Measurements from ENCODE around the gene FCHSD1.

FCHSD1 gene

GRCh38 chr5:141650851-141651727, at the start of gene FCHSD1:
Gene FCHSD1 (minus strand): TSS chr5:141651418. CDS start chr5:141651368, 50 bp downstream.
- DNase-seq, result peak; percentile 60 to 69 (median 66)

DNA sequence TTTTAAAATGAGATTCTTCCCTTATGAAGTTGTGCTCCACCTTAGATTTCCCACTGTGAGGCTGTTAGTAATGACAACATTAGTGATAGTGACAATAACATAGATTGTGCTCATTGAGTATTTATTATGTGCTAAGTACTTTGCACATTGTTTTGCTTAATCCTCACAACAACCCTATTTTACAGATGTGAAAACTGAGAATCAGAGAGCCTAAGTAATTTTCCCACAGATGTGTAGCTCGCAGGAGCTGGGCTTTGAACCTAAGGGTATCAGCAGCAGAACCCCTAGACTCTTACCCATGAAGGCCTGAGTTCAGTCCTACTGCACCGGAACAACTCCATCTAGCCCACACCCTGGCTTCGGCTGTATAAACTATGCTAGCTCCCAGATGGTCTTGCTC, 46.4 kb upstream of the FCHSD1 start:
- DNase-seq, result no peak

- no peak for DNase-seq
Observed at GRCh38 chr5:141696431-141696830, 45.2 kb upstream of the FCHSD1 start.

GRCh38 chr5:141695627-141696215, 44.5 kb upstream of the FCHSD1 start:
- no peak for DNase-seq

- no peak for DNase-seq
Observed at GRCh38 chr5:141694479-141694878, 43.3 kb upstream of the FCHSD1 start.

- peak; percentile 49 to 57 (median 54) for DNase-seq
Observed at GRCh38 chr5:141692919-141693725, 41.9 kb upstream of the FCHSD1 start.

GRCh38 chr5:141692533-141692888, 41.3 kb upstream of the FCHSD1 start:
- no peak for DNase-seq

GRCh38 chr5:141691867-141692532, 40.8 kb upstream of the FCHSD1 start:
- DNase-seq, result peak; percentile 61 to 82 (median 76)

- no peak for DNase-seq
Observed at GRCh38 chr5:141691286-141691866, 40.2 kb upstream of the FCHSD1 start.

DNA sequence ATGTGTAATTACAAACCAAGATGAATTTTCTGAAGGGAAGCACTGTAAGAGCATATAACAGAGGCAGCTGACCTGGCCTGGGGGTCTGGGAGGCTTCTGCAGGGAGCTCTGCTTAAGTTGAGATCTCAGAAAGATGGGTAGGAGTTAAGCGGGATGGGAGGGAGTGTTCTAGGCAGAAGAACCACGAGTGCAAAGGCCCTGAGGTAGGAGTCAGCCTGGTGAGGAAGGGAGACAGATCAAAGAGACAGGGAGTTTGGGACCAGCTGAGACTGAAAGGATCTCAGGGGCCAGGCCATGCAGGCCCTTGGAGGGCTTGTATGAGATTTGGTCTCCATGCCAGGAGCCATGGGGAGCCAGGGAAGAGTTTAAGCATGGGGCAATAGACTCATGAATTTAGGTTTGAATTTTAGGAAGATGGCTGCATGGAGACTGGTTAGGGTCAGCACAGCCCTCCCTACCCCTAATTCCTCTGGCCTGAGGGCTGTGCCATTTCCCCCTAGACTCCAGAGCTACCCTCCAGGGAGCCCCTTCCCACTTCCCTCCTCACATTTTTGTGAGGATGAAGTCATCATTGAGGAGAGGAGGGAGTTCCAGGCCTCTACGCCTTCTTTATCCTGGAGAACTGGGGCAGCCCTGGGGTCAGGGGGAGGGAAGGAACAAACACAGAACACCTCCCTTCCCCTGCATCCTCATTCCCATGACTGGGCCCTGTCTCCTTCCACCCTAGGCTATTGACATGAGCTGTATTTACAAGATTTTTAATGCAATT, 35.6 kb upstream of the FCHSD1 start:
- no peak for DNase-seq

DNA sequence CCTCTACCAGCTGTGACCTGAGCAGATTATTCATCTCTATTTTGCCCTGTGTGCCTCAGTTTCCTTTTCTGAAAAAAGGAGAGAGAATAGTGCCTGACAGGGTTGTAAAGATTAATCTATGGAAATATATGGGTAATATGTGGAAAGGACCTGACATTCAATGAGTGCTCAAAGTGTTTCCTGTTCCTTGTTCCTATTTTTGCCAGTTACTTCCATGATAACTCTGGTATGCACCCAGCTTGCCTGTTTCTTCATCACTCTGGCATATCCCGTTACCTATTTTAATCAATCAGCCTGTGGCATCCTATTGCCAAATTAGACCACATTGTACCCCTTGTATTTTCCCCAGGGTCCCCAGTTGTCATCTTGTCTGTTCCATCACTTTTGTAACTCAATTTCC, 34.4 kb upstream of the FCHSD1 start:
- no peak for DNase-seq

DNA sequence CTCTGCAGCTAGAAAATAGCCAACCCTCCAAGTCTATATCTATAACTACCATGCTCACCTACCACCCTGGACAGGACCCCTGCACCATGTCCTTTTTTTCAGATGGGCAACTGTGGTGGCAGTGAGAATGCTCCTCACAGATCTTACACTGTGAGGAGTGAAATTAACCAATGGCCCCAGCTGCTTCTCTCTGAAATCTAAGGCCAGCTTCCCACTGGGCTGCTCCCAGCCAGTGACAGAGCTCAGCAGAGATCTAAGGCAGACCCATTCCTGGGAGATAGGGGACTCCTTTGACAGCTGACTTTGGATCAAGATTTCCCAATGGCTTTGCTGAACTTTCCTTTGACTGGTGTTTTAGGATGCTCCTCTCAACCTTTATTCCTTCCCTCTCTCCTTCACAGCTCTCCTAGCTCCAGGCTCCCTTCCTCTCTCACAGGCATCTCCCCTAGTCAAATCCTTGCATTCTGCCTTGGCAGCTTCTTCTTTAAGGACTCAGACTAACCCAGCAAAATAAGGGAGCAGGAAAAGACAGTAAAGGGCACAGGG, 32.5 kb upstream of the FCHSD1 start:
- DNase-seq, result no peak

GRCh38 chr5:141681695-141682641, 30.8 kb upstream of the FCHSD1 start, which contains the start of gene ARAP3:
Gene ARAP3 (minus strand): TSS chr5:141682230. CDS start chr5:141680486, 1,744 bp downstream.
- peak in 2 of 4 experiments; percentile 14 to 17 for DNase-seq

DNA sequence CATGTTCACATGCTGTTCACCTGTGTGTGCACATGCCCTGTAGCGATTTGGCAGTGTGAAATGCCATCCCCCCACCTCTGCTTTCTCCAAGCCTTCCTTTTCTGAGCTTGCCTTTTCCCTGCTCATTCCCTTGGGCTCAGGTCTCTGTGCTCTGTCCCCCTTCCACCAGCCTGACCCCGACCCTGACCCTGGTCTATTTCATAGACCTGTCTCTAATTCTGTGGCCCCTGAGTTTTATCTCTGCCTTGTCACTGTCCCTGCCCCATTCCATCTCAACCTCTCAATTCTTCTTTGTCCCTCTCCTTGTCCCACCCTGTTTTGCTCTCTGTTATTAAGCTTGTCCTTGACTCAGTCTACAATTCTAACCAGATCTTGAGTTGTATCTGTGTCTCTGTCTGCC, 30.1 kb upstream of the FCHSD1 start:
- DNase-seq, result no peak

DNA sequence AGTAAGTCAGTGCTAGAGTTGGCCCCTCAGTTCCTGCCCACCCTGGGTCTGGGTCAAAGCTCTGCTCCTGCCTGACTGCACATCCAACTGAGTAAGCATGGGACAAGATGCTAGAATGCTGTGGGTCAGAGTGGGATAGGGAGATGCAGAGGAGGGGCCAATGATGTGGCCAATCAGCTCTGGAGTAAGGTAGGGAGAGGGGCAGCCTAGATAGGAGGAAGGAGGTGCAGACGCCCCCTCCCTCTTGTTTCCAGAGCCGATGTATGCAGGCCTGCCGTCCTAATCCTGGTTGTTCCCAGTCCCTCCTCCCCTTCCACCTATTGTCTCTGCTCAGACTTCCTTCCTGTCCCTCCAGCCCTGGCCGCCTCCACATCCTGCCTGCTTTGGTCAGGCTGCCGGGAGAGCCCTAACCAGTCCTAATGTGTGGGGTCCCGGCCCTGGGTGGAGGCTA, 29.6 kb upstream of the FCHSD1 start:
- no peak for DNase-seq

DNA sequence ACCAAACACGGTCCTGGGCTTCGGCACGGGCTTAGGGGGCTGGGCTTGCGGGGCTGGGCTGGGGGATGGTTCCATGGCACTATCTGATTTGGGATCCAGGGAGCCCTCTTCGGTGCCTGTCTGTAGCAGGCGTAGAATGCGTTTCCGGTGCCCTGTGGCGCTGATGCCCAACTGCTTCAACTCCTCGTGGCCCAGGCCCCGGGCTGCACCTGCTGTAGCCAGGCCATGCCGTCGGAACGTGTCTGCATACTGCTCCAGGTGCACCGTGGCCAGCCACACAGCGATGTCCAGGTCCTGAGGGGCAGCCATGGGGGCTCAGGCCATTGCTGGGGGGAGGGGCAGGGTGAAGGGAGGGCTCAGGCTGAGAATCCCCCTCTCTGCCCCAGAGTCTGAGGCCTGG, 29.0 kb upstream of the FCHSD1 start:
- no peak for DNase-seq

- no peak for DNase-seq
Observed at GRCh38 chr5:141677415-141677814, 26.2 kb upstream of the FCHSD1 start.

DNA sequence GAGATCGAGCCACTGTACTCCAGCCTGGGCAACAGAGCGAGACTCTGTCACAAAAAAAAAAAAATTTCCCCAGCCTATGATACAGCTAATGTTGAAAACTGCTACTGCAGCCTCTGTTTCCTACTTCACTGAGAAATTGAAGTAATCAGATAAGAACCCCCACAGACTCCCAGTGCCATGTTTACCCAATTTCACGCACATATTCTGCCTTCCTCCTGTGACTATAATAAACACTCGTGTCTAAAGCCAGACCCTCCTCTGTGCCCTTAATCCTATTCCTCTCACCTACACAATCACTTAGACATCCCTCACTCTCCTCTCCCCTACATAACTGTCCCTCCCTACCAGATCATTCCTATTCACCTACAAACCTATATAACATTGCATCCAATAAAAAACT, 24.5 kb upstream of the FCHSD1 start:
- no peak for DNase-seq

- no peak for DNase-seq
Observed at GRCh38 chr5:141674747-141675146, 23.5 kb upstream of the FCHSD1 start.
